HepG2 (cell line): ENCODE measurements around the gene CD101. TPM values are rescaled to one million over a fixed set of nuclear protein-coding genes. Genes with fewer than 3 reads are reported as not detected.

ENCODE experiments used
- ATAC-seq: fragments of 200-7000 bp; cut with Tn5 transposase; 3 replicates; pipeline ENCODE4 v1.9.1; 2020; ENCODE audit warnings: mild to moderate bottlenecking, moderate library complexity
- BruUV-seq: library from RNA; stranded (reverse); fragments of 400-500 nt; replicated peaks from 2 replicates; lab custom pipeline; 2021; lab: Mats Ljungman, UMichigan
- CTCF ChIA-PET: fragments of 300-600 bp; formaldehyde crosslinking; extraction: SDS; loops from one replicate; lab custom pipeline; 2021; ENCODE audit warnings: low total read pairs, inconsistent platforms, low intra/inter-chr PET ratio; lab: Yijun Ruan, JAX
- POLR2A ChIA-PET: fragments of 350-600 bp; sonication (Branson Sonifier 250); formaldehyde crosslinking; loops from one replicate; lab custom pipeline; 2020; ENCODE audit warnings: antibody characterized with exemption, inconsistent platforms; lab: Yijun Ruan, JAX
- DNase-seq: peaks from one replicate; pipeline ENCODE4 v3.0.0-alpha.2; 2015; ENCODE audit warnings: low spot score
- FAIRE-seq: peaks from 3 replicates; lab custom pipeline; 2011; peaks lifted over from hg19 to GRCh38; lab: Jason Lieb, UNC
- H2AFZ ChIP-seq: one replicate; pipeline ENCODE4 v1.6.1; 2011; ENCODE audit warnings: low read length, inconsistent platforms
- H3K27ac ChIP-seq: fragments of 300-600 bp; 3 replicates; pipeline ENCODE4 v1.8.0; 2011; ENCODE audit warnings: mixed run types, mild to moderate bottlenecking, mixed read lengths, low read length, inconsistent platforms; ENCODE audit not compliant: insufficient read depth; ENCODE audit errors: extremely low read length
- H3K27me3 ChIP-seq, 2 experiments: fragments of 200-600 bp in 1 of 2; 2 replicates in 1 of 2; 3 replicates in 1 of 2; pipeline versions ENCODE4 v1.6.0 to v1.8.0; 2011; ENCODE audit warnings: low read length in 2 of 2, mild to moderate bottlenecking in 2 of 2, moderate library complexity in 2 of 2, inconsistent platforms in 1 of 2; ENCODE audit not compliant: insufficient read depth in 2 of 2, control insufficient read depth in 1 of 2
- H3K36me3 ChIP-seq, 2 experiments: fragments of 200-600 bp in 1 of 2; replicated peaks in 1 of 2; 2 replicates in 1 of 2; 3 replicates in 1 of 2; pipeline versions ENCODE4 v1.5.1 to v1.8.0; 2011; ENCODE audit warnings: low read length in 2 of 2, inconsistent platforms in 1 of 2; ENCODE audit not compliant: insufficient read depth in 2 of 2, control insufficient read depth in 1 of 2
- H3K4me1 ChIP-seq: 2 replicates; pipeline ENCODE4 v1.5.1; 2012; ENCODE audit warnings: low read length, inconsistent platforms; ENCODE audit not compliant: insufficient read depth
- H3K4me2 ChIP-seq: 2 replicates; pipeline ENCODE4 v1.6.0; 2011; ENCODE audit warnings: low read depth, low read length, inconsistent platforms
- H3K4me3 ChIP-seq, 3 experiments: fragments of 200-600 bp in 1 of 3; sonication (generic), shearing (Covaris generic) in 1 of 3; replicated peaks in 1 of 3; 2 replicates each; pipeline ENCODE4 v1.5.1; 2011 to 2016; ENCODE audit warnings: low read length in 3 of 3, inconsistent platforms in 2 of 3, low read depth in 2 of 3, mild to moderate bottlenecking in 2 of 3, control low read depth in 1 of 3, mixed read lengths in 1 of 3; ENCODE audit not compliant: insufficient read depth in 1 of 3
- H3K79me2 ChIP-seq: one replicate; pipeline ENCODE4 v1.6.1; 2011; ENCODE audit warnings: low read length, inconsistent platforms; ENCODE audit not compliant: insufficient read depth
- H3K9ac ChIP-seq: 2 replicates; pipeline ENCODE4 v1.6.0; 2011; ENCODE audit warnings: mild to moderate bottlenecking, low read depth, low read length, inconsistent platforms; ENCODE audit not compliant: insufficient read depth
- H3K9me3 ChIP-seq: 2 replicates; pipeline ENCODE4 v1.5.1; 2012; ENCODE audit warnings: mild to moderate bottlenecking, low read length
- H4K20me1 ChIP-seq: 2 replicates; pipeline ENCODE4 v1.6.0; 2011; ENCODE audit warnings: inconsistent platforms, mild to moderate bottlenecking, low read length, moderate library complexity; ENCODE audit not compliant: insufficient read depth
- HNF4A ChIP-seq: sonication (generic); formaldehyde crosslinking; IDR thresholded peaks from 2 replicates; pipeline ENCODE4 v1.4.0; 2020; ENCODE audit warnings: missing genetic modification reagents
- NCOR1 ChIP-seq: fragments of 200-600 bp; sonication (generic); IDR thresholded peaks from 2 replicates; pipeline ENCODE4 v1.7.0; 2017; ENCODE audit warnings: antibody characterized with exemption, low read length, borderline replicate concordance
- SALL1 ChIP-seq: sonication (generic); formaldehyde crosslinking; IDR thresholded peaks from 2 replicates; pipeline ENCODE4 v1.8.0; 2022; ENCODE audit warnings: mild to moderate bottlenecking, missing genetic modification reagents
- TEAD3 ChIP-seq: optimal IDR thresholded peaks from 2 replicates; pipeline ENCODE3; 2016; ENCODE audit warnings: borderline replicate concordance
- WGBS: methylation state at CpG from one replicate; pipeline ENCODE4 v1.1.6; 2017; ENCODE audit warnings: low lambda C conversion rate; 5-methylcytosine and 5-hydroxymethylcytosine counted together
- in situ Hi-C: cut with HindIII; loops from 2 replicates; pipeline ENCODE4 v1.10.0; 2017; ENCODE audit warnings: low pct_unique_long_range_greater_than_20kb; ENCODE audit not compliant: extremely low pct_ligation_motif_present
- intact Hi-C: fragments of 100-400 bp; cut with micrococcal nuclease; formaldehyde crosslinking; loops from one replicate; pipeline ENCODE4 v1.10.0; 2022; ENCODE audit not compliant: unreplicated experiment
- polyA plus RNA-seq, 8 experiments: library from polyadenylated mRNA; depleted of rRNA in 3 of 8; stranded (reverse) in 7 of 8; unstranded in 1 of 8; fragments of >200 nt; fragmentation: Illumina TruSeq in 4 of 8; extraction: Trizol in 4 of 8; gene quantifications; 2 replicates each; pipeline versions ENCODE4 v1.2.1 to v1.2.3, GENCODE V29; 2011 to 2016; ENCODE audit warnings: low read depth in 4 of 8, missing spikeins in 1 of 8, mixed read lengths in 1 of 8; ENCODE audit not compliant: insufficient read depth in 1 of 8
- total RNA-seq, 5 experiments: library from RNA; depleted of rRNA; stranded (reverse); fragments of >200 nt; fragmentation: Illumina TruSeq; extraction: Trizol; gene quantifications; 2 replicates each; pipeline ENCODE4 v1.2.3, GENCODE V29; 2016; ENCODE audit warnings: low read depth in 1 of 5
- TF ChIP-seq, protein P1 (sequence below), 2 experiments: sonication (generic) in 1 of 2; formaldehyde crosslinking in 1 of 2; IDR thresholded peaks; 2 replicates each; pipeline versions ENCODE4 v1.4.0 to v1.6.1; 2016 to 2020; ENCODE audit warnings: borderline replicate concordance in 1 of 2, low read depth in 1 of 2, mild to moderate bottlenecking in 1 of 2, missing genetic modification reagents in 1 of 2
- TF ChIP-seq, protein P2 (sequence below): sonication (generic); formaldehyde crosslinking; IDR thresholded peaks from 2 replicates; pipeline ENCODE4 v1.5.0; 2020; ENCODE audit warnings: mild to moderate bottlenecking, missing genetic modification reagents, moderate library complexity

CD101 gene
- total and polyA plus RNA-seq, 2 of the 13 experiments (the other 11 are each of a cell fraction or from before 2014, with no cell fraction given): 0.05 to 0.09 TPM

- no peaks in the 10 kb centered on the region for H3K9me3 ChIP-seq
- H3K36me3 ChIP-seq: no peaks in the 10 kb centered on the region; a peak in 1 of 5 replicates
- H3K27ac ChIP-seq: no peak overlapping the region
- no TSS peak for BruUV-seq
- no peaks in the 10 kb centered on the region for H3K79me2 ChIP-seq
- peaks cover 9% of the 10 kb centered on the region for H3K4me1 ChIP-seq
- intact Hi-C loops: no loop called here
- H4K20me1 ChIP-seq: no peaks in the 10 kb centered on the region
- no peak overlapping the region for H3K9ac ChIP-seq
- no peak overlapping the region for H3K4me3 ChIP-seq
- no peak for FAIRE-seq
- TF ChIP-seq SALL1 (0 out of 2 replicates have a peak, but pooled peaks have one; percentile 11), HNF4A (CRISPR knock-in tag) (peak; percentile 64), TEAD3 (CRISPR knock-in tag) (peak; percentile 24), NCOR1 (peak; percentile 27; the same call in 1 of the 2 replicates)
- TF ChIP-seq, protein P1, sequence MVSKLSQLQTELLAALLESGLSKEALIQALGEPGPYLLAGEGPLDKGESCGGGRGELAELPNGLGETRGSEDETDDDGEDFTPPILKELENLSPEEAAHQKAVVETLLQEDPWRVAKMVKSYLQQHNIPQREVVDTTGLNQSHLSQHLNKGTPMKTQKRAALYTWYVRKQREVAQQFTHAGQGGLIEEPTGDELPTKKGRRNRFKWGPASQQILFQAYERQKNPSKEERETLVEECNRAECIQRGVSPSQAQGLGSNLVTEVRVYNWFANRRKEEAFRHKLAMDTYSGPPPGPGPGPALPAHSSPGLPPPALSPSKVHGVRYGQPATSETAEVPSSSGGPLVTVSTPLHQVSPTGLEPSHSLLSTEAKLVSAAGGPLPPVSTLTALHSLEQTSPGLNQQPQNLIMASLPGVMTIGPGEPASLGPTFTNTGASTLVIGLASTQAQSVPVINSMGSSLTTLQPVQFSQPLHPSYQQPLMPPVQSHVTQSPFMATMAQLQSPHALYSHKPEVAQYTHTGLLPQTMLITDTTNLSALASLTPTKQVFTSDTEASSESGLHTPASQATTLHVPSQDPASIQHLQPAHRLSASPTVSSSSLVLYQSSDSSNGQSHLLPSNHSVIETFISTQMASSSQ (IDR thresholded peaks at IDR 0.05; ENCODE audit: low read depth): no peak
- TF ChIP-seq, protein P1 (CRISPR knock-in tag; IDR thresholded peaks at IDR 0.05; ENCODE audit: borderline replicate concordance): no peak
- TF ChIP-seq, protein P2, sequence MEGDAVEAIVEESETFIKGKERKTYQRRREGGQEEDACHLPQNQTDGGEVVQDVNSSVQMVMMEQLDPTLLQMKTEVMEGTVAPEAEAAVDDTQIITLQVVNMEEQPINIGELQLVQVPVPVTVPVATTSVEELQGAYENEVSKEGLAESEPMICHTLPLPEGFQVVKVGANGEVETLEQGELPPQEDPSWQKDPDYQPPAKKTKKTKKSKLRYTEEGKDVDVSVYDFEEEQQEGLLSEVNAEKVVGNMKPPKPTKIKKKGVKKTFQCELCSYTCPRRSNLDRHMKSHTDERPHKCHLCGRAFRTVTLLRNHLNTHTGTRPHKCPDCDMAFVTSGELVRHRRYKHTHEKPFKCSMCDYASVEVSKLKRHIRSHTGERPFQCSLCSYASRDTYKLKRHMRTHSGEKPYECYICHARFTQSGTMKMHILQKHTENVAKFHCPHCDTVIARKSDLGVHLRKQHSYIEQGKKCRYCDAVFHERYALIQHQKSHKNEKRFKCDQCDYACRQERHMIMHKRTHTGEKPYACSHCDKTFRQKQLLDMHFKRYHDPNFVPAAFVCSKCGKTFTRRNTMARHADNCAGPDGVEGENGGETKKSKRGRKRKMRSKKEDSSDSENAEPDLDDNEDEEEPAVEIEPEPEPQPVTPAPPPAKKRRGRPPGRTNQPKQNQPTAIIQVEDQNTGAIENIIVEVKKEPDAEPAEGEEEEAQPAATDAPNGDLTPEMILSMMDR (CRISPR knock-in tag): 0 out of 2 replicates have a peak, but pooled peaks have one; percentile 15
- TF ChIP-seq, all 625 proteins: peak for 5
- ChIA-PET POLR2A (no interaction called here), CTCF (no interaction called here)
- ATAC-seq: peak; percentile 79
- no peaks in the 10 kb centered on the region; a peak in 1 of 5 replicates for H3K27me3 ChIP-seq
- 43% methylated on average over 6 of the region's 6 CpGs for WGBS
- no peak for DNase-seq
- no peak overlapping the region for H2AFZ ChIP-seq
- H3K4me2 ChIP-seq: no peak overlapping the region
- in situ Hi-C loops: no loop called here
Observed at GRCh38 chr1:116961606-116962005, 40.0 kb upstream of the CD101 start.
